ENCODE measurements around the gene OPA1.

Gene OPA1, protein sequence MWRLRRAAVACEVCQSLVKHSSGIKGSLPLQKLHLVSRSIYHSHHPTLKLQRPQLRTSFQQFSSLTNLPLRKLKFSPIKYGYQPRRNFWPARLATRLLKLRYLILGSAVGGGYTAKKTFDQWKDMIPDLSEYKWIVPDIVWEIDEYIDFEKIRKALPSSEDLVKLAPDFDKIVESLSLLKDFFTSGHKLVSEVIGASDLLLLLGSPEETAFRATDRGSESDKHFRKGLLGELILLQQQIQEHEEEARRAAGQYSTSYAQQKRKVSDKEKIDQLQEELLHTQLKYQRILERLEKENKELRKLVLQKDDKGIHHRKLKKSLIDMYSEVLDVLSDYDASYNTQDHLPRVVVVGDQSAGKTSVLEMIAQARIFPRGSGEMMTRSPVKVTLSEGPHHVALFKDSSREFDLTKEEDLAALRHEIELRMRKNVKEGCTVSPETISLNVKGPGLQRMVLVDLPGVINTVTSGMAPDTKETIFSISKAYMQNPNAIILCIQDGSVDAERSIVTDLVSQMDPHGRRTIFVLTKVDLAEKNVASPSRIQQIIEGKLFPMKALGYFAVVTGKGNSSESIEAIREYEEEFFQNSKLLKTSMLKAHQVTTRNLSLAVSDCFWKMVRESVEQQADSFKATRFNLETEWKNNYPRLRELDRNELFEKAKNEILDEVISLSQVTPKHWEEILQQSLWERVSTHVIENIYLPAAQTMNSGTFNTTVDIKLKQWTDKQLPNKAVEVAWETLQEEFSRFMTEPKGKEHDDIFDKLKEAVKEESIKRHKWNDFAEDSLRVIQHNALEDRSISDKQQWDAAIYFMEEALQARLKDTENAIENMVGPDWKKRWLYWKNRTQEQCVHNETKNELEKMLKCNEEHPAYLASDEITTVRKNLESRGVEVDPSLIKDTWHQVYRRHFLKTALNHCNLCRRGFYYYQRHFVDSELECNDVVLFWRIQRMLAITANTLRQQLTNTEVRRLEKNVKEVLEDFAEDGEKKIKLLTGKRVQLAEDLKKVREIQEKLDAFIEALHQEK

DNA sequence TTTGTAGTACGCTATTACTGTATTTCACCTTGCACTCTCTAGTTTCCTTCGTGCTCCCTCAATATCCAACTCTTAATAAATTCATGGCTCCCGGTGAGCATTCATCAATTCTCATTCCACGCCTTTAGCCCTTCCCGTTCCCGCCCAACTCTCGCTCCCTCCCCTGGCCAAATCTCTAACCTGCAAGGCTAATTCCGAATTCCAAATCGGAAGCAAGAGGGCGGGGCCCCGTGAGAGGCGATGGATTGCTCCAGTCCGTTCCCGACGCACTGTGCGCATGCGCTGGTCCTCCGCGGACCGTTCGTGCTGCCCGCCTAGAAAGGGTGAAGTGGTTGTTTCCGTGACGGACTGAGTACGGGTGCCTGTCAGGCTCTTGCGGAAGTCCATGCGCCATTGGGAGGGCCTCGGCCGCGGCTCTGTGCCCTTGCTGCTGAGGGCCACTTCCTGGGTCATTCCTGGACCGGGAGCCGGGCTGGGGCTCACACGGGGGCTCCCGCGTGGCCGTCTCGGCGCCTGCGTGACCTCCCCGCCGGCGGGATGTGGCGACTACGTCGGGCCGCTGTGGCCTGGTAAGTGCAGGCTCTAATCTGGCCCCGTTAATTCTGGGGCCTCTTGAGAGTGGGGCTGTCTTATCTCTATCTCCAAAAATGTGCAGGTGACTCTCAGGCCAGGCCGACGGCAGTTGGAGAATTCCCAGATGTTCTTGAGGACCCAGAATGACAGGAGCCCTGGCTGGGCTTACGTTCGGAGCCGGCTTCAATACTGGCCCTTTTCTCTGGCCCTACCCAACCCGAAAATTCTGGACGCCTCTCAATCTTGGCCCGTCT is at the start of gene OPA1:
Gene OPA1 (plus strand): TSS at position 368 of the 827 bp plus-strand sequence. CDS start 170 bp downstream, at position 538.
- peak; percentile 84 for DNase-seq

GRCh38 chr3:193544289-193544688 is 48.7 kb upstream of the OPA1 start:
- no peak for DNase-seq

DNA sequence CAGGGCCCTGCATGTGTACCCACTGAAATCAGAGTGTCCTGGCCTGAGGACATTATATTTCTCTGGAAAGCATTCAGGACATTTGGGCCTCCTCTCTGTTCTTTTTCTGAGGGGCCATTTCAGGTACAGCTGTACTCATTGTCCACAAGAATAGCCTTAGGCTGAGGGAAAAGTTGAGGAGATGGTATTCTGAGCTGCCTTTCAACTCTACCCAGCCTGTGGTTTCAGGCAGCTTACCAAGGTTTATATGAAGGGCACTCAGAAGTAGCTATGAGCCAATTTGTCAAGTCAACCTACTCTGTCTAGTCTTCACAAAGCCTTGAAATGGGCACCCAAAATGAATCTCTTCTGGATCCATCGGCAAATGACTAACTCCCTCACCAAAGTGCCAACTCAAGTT is 47.7 kb upstream of the OPA1 start:
- no peak for DNase-seq

DNA sequence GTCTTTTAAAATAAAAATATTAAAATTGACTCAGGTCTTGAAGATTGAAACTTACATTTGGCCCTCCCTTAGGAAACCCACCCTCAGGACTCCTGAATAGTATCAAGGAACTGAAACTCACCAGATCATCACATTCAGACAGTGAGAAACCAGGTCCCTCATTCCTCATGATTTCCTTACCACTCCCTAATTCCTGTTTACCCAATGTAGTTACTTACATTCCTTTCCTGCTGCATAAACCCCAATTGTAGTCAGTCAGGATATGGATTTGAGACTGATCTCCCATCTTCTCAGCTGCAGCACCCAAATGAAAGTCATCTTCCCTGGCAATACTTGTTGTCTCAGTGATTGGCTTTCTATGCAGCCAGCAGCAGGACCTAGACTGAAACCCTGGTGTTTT is 46.9 kb upstream of the OPA1 start:
- DNase-seq = no peak

DNA sequence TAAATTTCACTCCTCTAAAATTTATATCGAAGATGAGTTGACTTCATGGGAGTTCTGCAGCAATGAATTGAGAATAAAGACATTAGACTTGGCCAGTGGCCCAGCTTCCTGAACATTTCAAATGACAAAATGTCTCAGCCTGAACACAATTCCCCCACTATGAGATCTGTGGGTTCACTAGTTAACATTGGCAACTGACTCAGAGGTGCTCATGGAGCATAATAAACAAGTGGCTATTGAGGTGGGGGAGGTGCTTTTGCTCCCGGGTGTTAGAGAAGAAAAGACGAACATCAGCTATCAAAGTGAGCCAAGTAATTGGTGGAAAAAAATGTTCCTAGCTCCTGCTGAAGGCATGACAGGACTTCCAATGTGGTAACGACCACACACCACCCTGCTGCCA is 44.6 kb upstream of the OPA1 start:
- DNase-seq = no peak

- no peak for DNase-seq
Observed at GRCh38 chr3:193552923-193553322, 40.1 kb upstream of the OPA1 start.

- no peak for DNase-seq
Observed at GRCh38 chr3:193553586-193553985, 39.4 kb upstream of the OPA1 start.

GRCh38 chr3:193554811-193555210 is 38.2 kb upstream of the OPA1 start, which contains the start of gene ATP13A4:
Gene ATP13A4, minus strand, starts transcription at chr3:193554895. Its CDS starts 96 bp downstream, at chr3:193554799.
- no peak for DNase-seq

- no peak for DNase-seq
Observed at GRCh38 chr3:193556841-193557240, 36.2 kb upstream of the OPA1 start.

GRCh38 chr3:193559100-193559499 is 33.9 kb upstream of the OPA1 start:
- DNase-seq = no peak

GRCh38 chr3:193560091-193560490 is 32.9 kb upstream of the OPA1 start:
- no peak for DNase-seq

GRCh38 chr3:193560870-193561269 is 32.1 kb upstream of the OPA1 start:
- no peak for DNase-seq

GRCh38 chr3:193563426-193563825 is 29.6 kb upstream of the OPA1 start:
- DNase-seq = no peak

- no peak for DNase-seq
Observed at GRCh38 chr3:193564012-193564411, 29.0 kb upstream of the OPA1 start.

GRCh38 chr3:193569119-193569518 is 23.9 kb upstream of the OPA1 start:
- no peak for DNase-seq

DNA sequence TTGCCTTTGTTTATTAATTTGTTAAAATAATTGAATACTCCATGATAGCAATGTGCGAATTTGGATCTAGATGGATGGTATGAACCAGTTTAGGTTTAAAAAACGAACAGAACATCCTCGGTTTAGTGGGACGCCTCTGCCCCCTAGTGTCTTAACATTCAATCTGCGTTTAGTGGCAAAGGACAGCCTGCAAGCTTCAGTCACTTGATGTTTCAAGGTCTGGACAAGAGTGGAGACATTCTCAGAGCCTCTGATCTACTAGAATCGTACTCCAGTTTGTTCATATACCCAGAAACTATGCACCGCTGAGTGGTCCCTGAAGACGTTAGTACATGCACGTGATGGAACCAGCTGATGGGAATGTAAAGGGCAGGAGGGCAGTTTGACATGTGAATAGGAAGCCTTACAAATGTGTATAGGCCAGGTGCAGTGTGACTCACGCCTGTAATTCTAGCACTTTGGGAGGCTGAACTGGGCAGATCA is 20.5 kb upstream of the OPA1 start:
- DNase-seq = peak; percentile 29

DNA sequence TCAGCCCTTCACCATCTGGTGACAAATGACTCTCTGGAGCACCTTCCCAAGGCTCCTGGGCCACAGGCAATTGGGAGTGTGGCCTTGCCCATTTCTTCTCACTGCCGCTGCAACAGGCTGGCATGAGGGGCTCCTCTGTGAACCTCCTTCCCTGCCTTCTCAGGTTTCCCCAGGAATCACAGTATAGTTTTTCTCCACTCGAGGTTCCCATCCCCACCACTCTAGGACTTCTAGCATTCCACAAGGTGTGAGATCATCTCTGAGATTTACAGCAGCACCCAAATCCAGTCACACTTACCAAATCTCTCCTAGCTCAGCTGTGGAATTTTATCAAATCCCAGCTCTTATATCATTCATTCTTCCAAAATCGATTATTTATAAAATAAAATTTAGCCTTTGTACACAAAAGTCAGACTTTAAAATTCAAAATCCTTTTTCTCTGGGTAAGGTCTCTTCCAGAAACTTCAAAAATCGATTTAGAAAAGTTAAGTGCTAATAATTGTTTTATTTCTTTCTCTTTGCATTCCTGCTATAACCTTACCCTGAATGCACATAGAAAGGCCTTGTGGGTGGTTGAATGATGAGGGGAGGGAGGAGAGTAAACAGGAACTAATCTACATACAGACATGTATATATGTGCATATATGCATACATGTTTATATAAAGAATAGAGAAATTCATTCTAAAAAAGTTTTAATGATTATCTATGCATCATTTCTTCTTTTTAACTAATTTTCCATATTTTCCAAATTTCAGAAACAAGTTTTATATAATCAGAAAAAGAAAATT is 19.4 kb upstream of the OPA1 start:
- no peak for DNase-seq

- no peak for DNase-seq
Observed at GRCh38 chr3:193574488-193575070, 18.4 kb upstream of the OPA1 start.

GRCh38 chr3:193585530-193585929 is 7.5 kb upstream of the OPA1 start:
- DNase-seq = no peak

DNA sequence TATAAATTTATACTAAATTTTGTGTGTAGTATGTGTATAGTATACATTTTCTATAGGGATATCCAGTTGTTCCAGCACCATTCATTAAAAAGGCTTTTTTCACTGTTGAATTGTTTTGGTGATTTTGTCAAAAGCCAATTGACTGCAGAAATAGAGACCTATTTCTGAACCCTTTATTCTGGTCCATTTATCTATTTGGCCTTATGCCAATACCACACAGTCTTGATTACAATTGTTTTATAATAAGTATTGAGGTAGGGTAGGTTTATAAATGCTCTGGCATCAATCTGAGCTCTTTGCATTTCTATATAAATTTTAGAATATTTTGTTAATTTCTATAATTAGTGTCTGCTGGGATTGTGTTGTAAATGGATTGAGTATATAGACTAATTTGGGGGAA is 6.5 kb upstream of the OPA1 start:
- DNase-seq = no peak

GRCh38 chr3:193589129-193589528 is 3.9 kb upstream of the OPA1 start:
- no peak for DNase-seq

All from activated gamma-delta T cell treated with Interleukin-2 at 50 U/mL for 16 hours (primary cell).